K562 (cell line): ENCODE results near the gene IL6R. TPM values are rescaled to one million over a fixed set of nuclear protein-coding genes. Genes with fewer than 3 reads are reported as not detected.

Source experiments
- ATAC-seq: fragments of 200-7000 bp; cut with Tn5 transposase; 3 replicates; pipeline ENCODE4 v1.9.1; 2020; ENCODE audit warnings: moderate library complexity
- BruUV-seq: library from RNA; stranded (reverse); fragments of 400-500 nt; replicated peaks from 2 replicates; lab custom pipeline; 2021; lab: Mats Ljungman, UMichigan
- CTCF ChIA-PET: fragments of 300-600 bp; formaldehyde crosslinking; extraction: SDS; loops from one replicate; lab custom pipeline; 2021; ENCODE audit warnings: low intra/inter-chr PET ratio; lab: Yijun Ruan, JAX
- POLR2A ChIA-PET: fragments of 300-600, 350-650 bp; sonication (Branson Sonifier 250); formaldehyde crosslinking; extraction: SDS; loops from one replicate; lab custom pipeline; 2021; ENCODE audit warnings: antibody characterized with exemption, inconsistent platforms; lab: Yijun Ruan, JAX
- DNase-seq, 4 experiments: peaks; one replicate each; pipeline versions ENCODE4 v3.0.0 to v3.0.0-alpha.2; 2011 to 2018; ENCODE audit warnings: low spot score in 3 of 4, mixed read lengths in 3 of 4; ENCODE audit errors: extremely low read depth in 1 of 4
- FAIRE-seq: peaks from 2 replicates; lab custom pipeline; 2011; peaks lifted over from hg19 to GRCh38; lab: Jason Lieb, UNC
- H2AFZ ChIP-seq: 2 replicates; pipeline ENCODE4 v1.6.0; 2011; ENCODE audit warnings: low read depth, low read length, control low read depth, inconsistent platforms
- H3K27ac ChIP-seq: fragments of 200-600 bp; 3 replicates; pipeline ENCODE4 v1.8.0; 2011; ENCODE audit warnings: low read depth, mild to moderate bottlenecking, control low read depth, inconsistent platforms, low read length, moderate library complexity, mixed read lengths; ENCODE audit errors: extremely low read depth
- H3K27me3 ChIP-seq, 2 experiments: fragments of 300-600 bp in 1 of 2; 2 replicates in 1 of 2; 3 replicates in 1 of 2; pipeline versions ENCODE4 v1.6.0 to v1.8.0; 2011; ENCODE audit warnings: inconsistent platforms in 2 of 2, low read length in 2 of 2, mild to moderate bottlenecking in 1 of 2, mixed read lengths in 1 of 2, moderate library complexity in 1 of 2; ENCODE audit not compliant: control insufficient read depth in 2 of 2, insufficient read depth in 2 of 2
- H3K36me3 ChIP-seq: fragments of 300-600 bp; 3 replicates; pipeline ENCODE4 v1.8.0; 2011; ENCODE audit warnings: mild to moderate bottlenecking, low read length, inconsistent platforms; ENCODE audit not compliant: control insufficient read depth, insufficient read depth
- H3K4me1 ChIP-seq, 2 experiments: fragments of 200-600 bp in 1 of 2; replicated peaks in 1 of 2; 2 replicates in 1 of 2; 3 replicates in 1 of 2; pipeline versions ENCODE4 v1.5.1 to v1.8.0; 2011; ENCODE audit warnings: inconsistent platforms in 2 of 2, low read length in 2 of 2, mild to moderate bottlenecking in 1 of 2, mixed read lengths in 1 of 2, moderate library complexity in 1 of 2; ENCODE audit not compliant: control insufficient read depth in 2 of 2, insufficient read depth in 2 of 2
- H3K4me2 ChIP-seq: 2 replicates; pipeline ENCODE4 v1.6.1; 2011; ENCODE audit warnings: low read length, control low read depth, inconsistent platforms, mixed read lengths; ENCODE audit not compliant: insufficient read depth
- H3K4me3 ChIP-seq: fragments of 200-600 bp; sonication (generic), shearing (Covaris generic); 2 replicates; pipeline ENCODE4 v1.5.1; 2016; ENCODE audit warnings: control low read depth, inconsistent platforms
- H3K79me2 ChIP-seq: fragments of 200-600 bp; 3 replicates; pipeline ENCODE4 v1.8.0; 2011; ENCODE audit warnings: low read length, inconsistent platforms; ENCODE audit not compliant: control insufficient read depth, insufficient read depth
- H3K9ac ChIP-seq, 2 experiments: 2 replicates each; pipeline versions ENCODE4 v1.6.0 to v1.6.1; 2011; ENCODE audit warnings: low read depth in 2 of 2, low read length in 2 of 2, control low read depth in 1 of 2, inconsistent platforms in 1 of 2, mild to moderate bottlenecking in 1 of 2, mixed read lengths in 1 of 2; ENCODE audit not compliant: insufficient read depth in 1 of 2
- H3K9me1 ChIP-seq: one replicate; pipeline ENCODE4 v1.6.0; 2011; ENCODE audit warnings: inconsistent platforms, mild to moderate bottlenecking, low read length, moderate library complexity; ENCODE audit not compliant: control insufficient read depth, insufficient read depth
- H3K9me3 ChIP-seq: replicated peaks from 2 replicates; pipeline ENCODE4 v1.5.1; 2011; ENCODE audit warnings: low read depth, low read length, inconsistent platforms; ENCODE audit not compliant: control insufficient read depth, insufficient read depth
- H4K20me1 ChIP-seq: replicated peaks from 2 replicates; pipeline ENCODE4 v1.6.1; 2011; ENCODE audit warnings: low read length, inconsistent platforms, mixed read lengths; ENCODE audit not compliant: control insufficient read depth, insufficient read depth
- GABPA ChIP-seq: fragments of 200-800 bp; sonication (Bioruptor generic); conservative IDR thresholded peaks from 2 replicates; pipeline ENCODE4 v1.6.1; 2016; ENCODE audit warnings: low read depth, missing genetic modification characterization, missing compliant biosample characterization
- RAD21 ChIP-seq, 2 experiments: fragments of 250-450 bp in 1 of 2; fragments of 450-650 bp in 1 of 2; sonication (Bioruptor Pico) in 1 of 2; formaldehyde crosslinking in 1 of 2; IDR thresholded peaks in 1 of 2; conservative IDR thresholded peaks in 1 of 2; 2 replicates each; pipeline versions ENCODE4 v1.4.0 to v1.8.0; 2020 to 2022; ENCODE audit warnings: mild to moderate bottlenecking in 2 of 2, moderate library complexity in 1 of 2
- RHOXF2B ChIP-seq: fragments of 250-450 bp; sonication (Bioruptor Pico); conservative IDR thresholded peaks from 2 replicates; pipeline ENCODE4 v1.5.1; 2021
- YY1 ChIP-seq, 3 experiments: IDR thresholded peaks; 2 replicates each; pipeline ENCODE4 v1.6.1; 2011; ENCODE audit warnings: low read length in 2 of 3, mild to moderate bottlenecking in 2 of 3, moderate library complexity in 2 of 3, borderline replicate concordance in 1 of 3, control low read depth in 1 of 3, low read depth in 1 of 3; ENCODE audit not compliant: insufficient read depth in 3 of 3, insufficient replicate concordance in 2 of 3, control insufficient read depth in 1 of 3, insufficient read length in 1 of 3; ENCODE audit errors: extremely low read depth in 1 of 3
- WGBS: fragments of 100-300 bp; shearing (Covaris generic); methylation state at CpG from one replicate; pipeline ENCODE4 v1.1.6; 2016; ENCODE audit warnings: low coverage, mixed read lengths; ENCODE audit not compliant: insufficient coverage; ENCODE audit errors: missing lambda C conversion rate; 5-methylcytosine and 5-hydroxymethylcytosine counted together
- in situ Hi-C: fragments of 300-500 bp; cut with MboI; formaldehyde crosslinking; loops from 4 replicates; pipeline ENCODE4 v1.15.0; 2018; ENCODE audit warnings: inconsistent platforms, mixed read lengths
- intact Hi-C: fragments of 100-400 bp; cut with micrococcal nuclease; formaldehyde crosslinking; loops from 2 replicates; pipeline ENCODE4 v1.14.2; 2022
- polyA plus RNA-seq, 8 experiments: library from polyadenylated mRNA; depleted of rRNA in 4 of 8; stranded (reverse) in 5 of 8; unstranded in 3 of 8; fragments of >200 nt; fragmentation: Nextera tagmentation in 2 of 8; fragmentation: Illumina TruSeq in 1 of 8; extraction: Ambion mirVana in 2 of 8; extraction: Trizol in 1 of 8; gene quantifications; 2 replicates each; pipeline versions ENCODE4 v1.2.1 to v1.2.3, GENCODE V29; 2011 to 2014; ENCODE audit warnings: inconsistent platforms in 1 of 8, missing spikeins in 1 of 8
- total RNA-seq, 7 experiments: library from RNA; depleted of rRNA in 6 of 7; stranded (reverse); fragments of >200 nt in 6 of 7; fragmentation: Illumina TruSeq in 2 of 7; extraction: Trizol in 2 of 7; gene quantifications; 2 replicates each; pipeline versions ENCODE4 v1.2.1 to v1.2.3, GENCODE V29; 2011 to 2021; ENCODE audit warnings: low replicate concordance in 1 of 7
- TF ChIP-seq, protein P1 (sequence below): sonication (generic); formaldehyde crosslinking; IDR thresholded peaks from 2 replicates; pipeline ENCODE4 v1.8.0; 2022; ENCODE audit warnings: missing genetic modification reagents, mild to moderate bottlenecking, borderline replicate concordance
- TF ChIP-seq, protein P2 (sequence below), 2 experiments: fragments of 450-650 bp; formaldehyde crosslinking in 1 of 2; IDR thresholded peaks; 2 replicates each; pipeline versions ENCODE4 v1.4.0 to v1.6.1; 2014 to 2020; ENCODE audit warnings: mild to moderate bottlenecking in 2 of 2, borderline replicate concordance in 1 of 2, low read depth in 1 of 2
- TF ChIP-seq, protein P3 (sequence below): fragments of 450-650 bp; IDR thresholded peaks from one replicate; pipeline ENCODE4 v1.6.1; 2018; ENCODE audit warnings: mild to moderate bottlenecking, moderate library complexity; ENCODE audit not compliant: partially characterized antibody

Gene IL6R
- total and polyA plus RNA-seq, 9 of the 15 experiments (the other 6 are each of a cell fraction or from before 2014, with no cell fraction given) = 0.05 to 1.1 (median 0.11) TPM; not detected in 2

DNA sequence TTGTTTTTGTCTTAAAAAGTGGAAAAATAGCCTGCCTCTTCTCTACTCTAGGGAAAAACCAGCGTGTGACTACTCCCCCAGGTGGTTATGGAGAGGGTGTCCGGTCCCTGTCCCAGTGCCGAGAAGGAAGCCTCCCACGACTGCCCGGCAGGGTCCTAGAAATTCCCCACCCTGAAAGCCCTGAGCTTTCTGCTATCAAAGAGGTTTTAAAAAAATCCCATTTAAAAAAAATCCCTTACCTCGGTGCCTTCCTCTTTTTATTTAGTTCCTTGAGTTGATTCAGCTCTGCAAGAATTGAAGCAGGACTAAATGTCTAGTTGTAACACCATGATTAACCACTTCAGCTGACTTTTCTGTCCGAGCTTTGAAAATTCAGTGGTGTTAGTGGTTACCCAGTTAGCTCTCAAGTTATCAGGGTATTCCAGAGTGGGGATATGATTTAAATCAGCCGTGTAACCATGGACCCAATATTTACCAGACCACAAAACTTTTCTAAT, 61.8 kb downstream of the IL6R start:
- H2AFZ ChIP-seq = no peak overlapping the region
- peaks cover 0 to 7% of the 10 kb centered on the region in 2 experiments; a peak in 2 of 5 replicates for H3K27me3 ChIP-seq
- no peaks in the 10 kb centered on the region for H3K9me1 ChIP-seq
- FAIRE-seq = no peak
- H3K9ac ChIP-seq = no peak overlapping the region
- DNase-seq = peak in 2 of 4 experiments; percentile 44 to 59
- no peak overlapping the region for H3K27ac ChIP-seq
- no TSS peak for BruUV-seq
- in situ Hi-C loops (no loop called here), intact Hi-C loops (loop anchor here (2.0 to 10.0 kb wide), 4 partner anchors 60 to 272 kb away; partner anchors contain the start of genes HAX1, IL6R and TPM3)
- no peak overlapping the region for H3K4me2 ChIP-seq
- no peaks in the 10 kb centered on the region for H4K20me1 ChIP-seq
- WGBS = 6% methylated on average over 8 of the region's 8 CpGs
- peaks cover 7 to 18% of the 10 kb centered on the region in 2 experiments for H3K4me1 ChIP-seq
- CTCF ChIA-PET = interaction anchor here (1.3 to 1.7 kb wide), 2 partner anchors 62 to 119 kb away, joined by 4 to 6 read pairs; partner anchors contain the start of gene IL6R
- ATAC-seq = peak; percentile 87
- H3K79me2 ChIP-seq = no peaks in the 10 kb centered on the region
- H3K36me3 ChIP-seq = no peaks in the 10 kb centered on the region
- POLR2A ChIA-PET = no interaction called here
- no peaks in the 10 kb centered on the region for H3K9me3 ChIP-seq
- no peak overlapping the region for H3K4me3 ChIP-seq
- TF ChIP-seq, protein P1, sequence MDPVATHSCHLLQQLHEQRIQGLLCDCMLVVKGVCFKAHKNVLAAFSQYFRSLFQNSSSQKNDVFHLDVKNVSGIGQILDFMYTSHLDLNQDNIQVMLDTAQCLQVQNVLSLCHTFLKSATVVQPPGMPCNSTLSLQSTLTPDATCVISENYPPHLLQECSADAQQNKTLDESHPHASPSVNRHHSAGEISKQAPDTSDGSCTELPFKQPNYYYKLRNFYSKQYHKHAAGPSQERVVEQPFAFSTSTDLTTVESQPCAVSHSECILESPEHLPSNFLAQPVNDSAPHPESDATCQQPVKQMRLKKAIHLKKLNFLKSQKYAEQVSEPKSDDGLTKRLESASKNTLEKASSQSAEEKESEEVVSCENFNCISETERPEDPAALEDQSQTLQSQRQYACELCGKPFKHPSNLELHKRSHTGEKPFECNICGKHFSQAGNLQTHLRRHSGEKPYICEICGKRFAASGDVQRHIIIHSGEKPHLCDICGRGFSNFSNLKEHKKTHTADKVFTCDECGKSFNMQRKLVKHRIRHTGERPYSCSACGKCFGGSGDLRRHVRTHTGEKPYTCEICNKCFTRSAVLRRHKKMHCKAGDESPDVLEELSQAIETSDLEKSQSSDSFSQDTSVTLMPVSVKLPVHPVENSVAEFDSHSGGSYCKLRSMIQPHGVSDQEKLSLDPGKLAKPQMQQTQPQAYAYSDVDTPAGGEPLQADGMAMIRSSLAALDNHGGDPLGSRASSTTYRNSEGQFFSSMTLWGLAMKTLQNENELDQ = no peak
- TF ChIP-seq YY1 (IDR thresholded peaks at IDR 0.05; ENCODE audit: borderline replicate concordance in 1 of 3, control insufficient read depth in 1 of 3, extremely low read depth in 1 of 3, insufficient read depth in 3 of 3, insufficient read length in 1 of 3, insufficient replicate concordance in 2 of 3, low read depth in 1 of 3, low read length in 2 of 3) (no peak), GABPA (no peak), RHOXF2B (CRISPR knock-in tag) (no peak), RAD21 (CRISPR knock-in tag; conservative IDR thresholded peaks at IDR 0.05 in 1 of 2, IDR thresholded peaks at IDR 0.05 in 1 of 2) (peak; percentile 55 to 75)
- TF ChIP-seq, protein P2, sequence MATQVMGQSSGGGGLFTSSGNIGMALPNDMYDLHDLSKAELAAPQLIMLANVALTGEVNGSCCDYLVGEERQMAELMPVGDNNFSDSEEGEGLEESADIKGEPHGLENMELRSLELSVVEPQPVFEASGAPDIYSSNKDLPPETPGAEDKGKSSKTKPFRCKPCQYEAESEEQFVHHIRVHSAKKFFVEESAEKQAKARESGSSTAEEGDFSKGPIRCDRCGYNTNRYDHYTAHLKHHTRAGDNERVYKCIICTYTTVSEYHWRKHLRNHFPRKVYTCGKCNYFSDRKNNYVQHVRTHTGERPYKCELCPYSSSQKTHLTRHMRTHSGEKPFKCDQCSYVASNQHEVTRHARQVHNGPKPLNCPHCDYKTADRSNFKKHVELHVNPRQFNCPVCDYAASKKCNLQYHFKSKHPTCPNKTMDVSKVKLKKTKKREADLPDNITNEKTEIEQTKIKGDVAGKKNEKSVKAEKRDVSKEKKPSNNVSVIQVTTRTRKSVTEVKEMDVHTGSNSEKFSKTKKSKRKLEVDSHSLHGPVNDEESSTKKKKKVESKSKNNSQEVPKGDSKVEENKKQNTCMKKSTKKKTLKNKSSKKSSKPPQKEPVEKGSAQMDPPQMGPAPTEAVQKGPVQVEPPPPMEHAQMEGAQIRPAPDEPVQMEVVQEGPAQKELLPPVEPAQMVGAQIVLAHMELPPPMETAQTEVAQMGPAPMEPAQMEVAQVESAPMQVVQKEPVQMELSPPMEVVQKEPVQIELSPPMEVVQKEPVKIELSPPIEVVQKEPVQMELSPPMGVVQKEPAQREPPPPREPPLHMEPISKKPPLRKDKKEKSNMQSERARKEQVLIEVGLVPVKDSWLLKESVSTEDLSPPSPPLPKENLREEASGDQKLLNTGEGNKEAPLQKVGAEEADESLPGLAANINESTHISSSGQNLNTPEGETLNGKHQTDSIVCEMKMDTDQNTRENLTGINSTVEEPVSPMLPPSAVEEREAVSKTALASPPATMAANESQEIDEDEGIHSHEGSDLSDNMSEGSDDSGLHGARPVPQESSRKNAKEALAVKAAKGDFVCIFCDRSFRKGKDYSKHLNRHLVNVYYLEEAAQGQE (IDR thresholded peaks at IDR 0.05; ENCODE audit: borderline replicate concordance) = peak; percentile 45; the same call in 1 of the 2 replicates
- TF ChIP-seq, protein P2 (CRISPR knock-in tag; IDR thresholded peaks at IDR 0.05; ENCODE audit: low read depth) = no peak
- TF ChIP-seq, protein P3, sequence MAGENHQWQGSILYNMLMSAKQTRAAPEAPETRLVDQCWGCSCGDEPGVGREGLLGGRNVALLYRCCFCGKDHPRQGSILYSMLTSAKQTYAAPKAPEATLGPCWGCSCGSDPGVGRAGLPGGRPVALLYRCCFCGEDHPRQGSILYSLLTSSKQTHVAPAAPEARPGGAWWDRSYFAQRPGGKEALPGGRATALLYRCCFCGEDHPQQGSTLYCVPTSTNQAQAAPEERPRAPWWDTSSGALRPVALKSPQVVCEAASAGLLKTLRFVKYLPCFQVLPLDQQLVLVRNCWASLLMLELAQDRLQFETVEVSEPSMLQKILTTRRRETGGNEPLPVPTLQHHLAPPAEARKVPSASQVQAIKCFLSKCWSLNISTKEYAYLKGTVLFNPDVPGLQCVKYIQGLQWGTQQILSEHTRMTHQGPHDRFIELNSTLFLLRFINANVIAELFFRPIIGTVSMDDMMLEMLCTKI = no peak
